NCI-H2227 treated with DMSO at 0.1 percent for 48 hours (cell line): Measurements from ENCODE around the gene ARID3C.

Experiments used
- DNase-seq: peaks from one replicate; lab custom pipeline; 2025; lab: John Stamatoyannopoulos, UW

Gene ARID3C

GRCh38 chr9:34577400-34578240 is 51.2 kb downstream of the ARID3C start:
- DNase-seq, result peak; percentile 25

GRCh38 chr9:34576597-34577399 is 52.1 kb downstream of the ARID3C start:
- no peak for DNase-seq

- DNase-seq, result peak; percentile 8
Measured at GRCh38 chr9:34575862-34576596, 52.8 kb downstream of the ARID3C start.

- DNase-seq, result no peak
Measured at GRCh38 chr9:34575241-34575640, 53.6 kb downstream of the ARID3C start.

- DNase-seq, result no peak
Measured at GRCh38 chr9:34574571-34574970, 54.3 kb downstream of the ARID3C start.

- DNase-seq, result no peak
Measured at GRCh38 chr9:34573599-34574325, 55.1 kb downstream of the ARID3C start.

GRCh38 chr9:34572628-34573027 is 56.2 kb downstream of the ARID3C start:
- no peak for DNase-seq

GRCh38 chr9:34572092-34572491 is 56.8 kb downstream of the ARID3C start:
- no peak for DNase-seq

- DNase-seq, result no peak
Measured at GRCh38 chr9:34571481-34571810, 57.4 kb downstream of the ARID3C start.
